G401.6 (cell line): ENCODE measurements around the gene TSC22D2.
A peak's percentile ranks its signal among the peaks of the same experiment; 100 is the strongest.

ENCODE experiments used
- FAIRE-seq: peaks from 2 replicates; lab custom pipeline; 2012; peaks lifted over from hg19 to GRCh38; lab: Jason Lieb, UNC

TSC22D2 gene

GRCh38 chr3:150385296-150386242 lies 22.5 kb upstream of the TSC22D2 start:
- no peak for FAIRE-seq

DNA sequence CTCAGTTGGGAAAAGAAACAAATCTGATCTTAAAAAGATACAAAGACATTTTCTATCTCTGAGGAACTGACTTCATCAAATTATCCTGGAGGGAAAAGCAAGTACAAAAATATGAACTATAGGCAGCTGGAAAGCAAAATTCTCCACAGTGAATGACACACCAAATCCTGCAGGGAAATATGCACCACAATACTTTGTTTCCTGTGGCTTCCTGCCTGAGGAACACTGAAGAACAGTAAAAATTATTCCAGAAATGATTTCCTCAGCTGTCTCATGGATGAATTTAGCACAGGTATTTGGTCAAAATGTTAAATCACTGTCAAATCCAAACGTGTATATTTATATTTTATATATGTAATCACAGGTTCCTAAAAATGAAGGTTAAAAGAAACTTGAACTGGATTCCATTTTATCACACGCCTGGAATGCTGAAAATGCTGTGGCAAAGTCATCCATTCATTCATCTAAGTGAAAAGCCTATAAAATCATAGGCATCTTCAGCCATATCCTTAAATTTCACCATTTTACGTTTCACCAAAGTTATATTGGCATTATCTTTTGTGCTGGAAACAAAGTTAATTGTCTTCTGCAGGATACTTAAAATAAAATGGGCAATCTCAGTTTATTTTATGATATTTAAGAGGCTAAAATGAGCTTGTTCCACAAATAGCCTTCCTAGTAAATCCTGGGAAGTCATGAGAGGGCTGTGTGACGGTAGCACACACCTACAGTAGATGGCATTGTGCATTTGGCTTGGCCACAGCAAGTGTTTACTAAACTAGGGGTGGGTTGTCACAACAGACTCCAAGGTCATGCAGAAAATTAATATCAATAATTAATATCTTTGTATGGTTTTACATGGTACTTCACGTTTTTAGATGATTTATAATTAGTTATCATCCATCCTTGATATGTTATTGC lies 19.3 kb upstream of the TSC22D2 start:
- FAIRE-seq: no peak

DNA sequence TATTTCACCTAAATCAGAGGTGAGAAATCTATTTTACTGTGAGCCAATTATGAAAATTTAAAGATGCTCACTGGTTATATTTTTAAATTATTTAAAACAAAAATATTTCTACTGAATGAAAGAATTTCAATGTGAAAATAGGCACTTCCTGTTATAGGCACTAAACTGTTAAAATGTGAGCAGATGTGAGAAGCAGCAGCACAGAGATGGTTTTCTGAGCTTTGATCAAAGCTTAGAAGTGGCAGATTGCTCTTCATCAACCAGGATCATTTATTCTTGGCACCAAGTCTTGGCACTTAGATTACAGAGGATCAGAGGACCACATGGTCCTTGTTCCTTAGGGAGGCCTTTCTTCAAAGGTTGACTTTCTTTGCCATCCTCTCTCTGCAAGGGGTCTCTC lies 18.0 kb upstream of the TSC22D2 start:
- FAIRE-seq: no peak

DNA sequence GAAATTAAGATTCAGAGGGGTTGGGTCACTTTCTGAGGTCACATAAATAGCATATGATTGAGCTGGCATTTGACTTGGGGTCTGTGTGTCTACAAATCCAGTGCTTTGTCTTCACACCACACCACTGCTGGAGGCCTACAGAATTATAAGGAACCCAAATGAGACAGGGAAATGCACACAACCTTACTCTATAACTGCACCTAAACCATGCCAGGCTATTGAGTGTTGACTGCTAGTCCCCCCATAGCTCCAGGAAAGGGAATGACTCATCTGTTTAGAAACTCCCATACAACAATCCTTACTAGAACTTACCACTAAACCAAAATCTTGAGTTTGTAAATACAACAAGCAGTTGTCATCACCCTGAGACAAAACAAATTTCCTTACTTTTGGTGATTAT lies 16.9 kb upstream of the TSC22D2 start:
- no peak for FAIRE-seq

DNA sequence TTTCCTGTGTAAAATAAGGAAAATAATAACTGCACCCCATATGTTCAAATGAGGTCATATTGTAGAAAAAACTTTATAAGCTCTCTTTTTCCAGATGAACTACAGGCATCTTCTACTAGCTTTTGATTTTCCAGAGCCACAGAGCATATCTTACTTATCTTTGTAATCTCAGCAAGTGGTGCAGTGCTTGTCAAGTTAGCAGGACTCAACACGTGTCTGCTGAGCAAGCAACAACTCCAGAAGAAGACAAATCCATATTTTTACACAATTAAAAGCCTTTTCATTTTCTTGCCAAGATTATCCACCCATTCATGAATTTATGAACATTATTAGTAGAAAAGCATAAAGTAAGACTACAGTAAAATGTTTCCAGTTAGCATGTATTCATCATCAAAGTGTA lies 14.4 kb upstream of the TSC22D2 start:
- no peak for FAIRE-seq

GRCh38 chr3:150394606-150395005 lies 13.5 kb upstream of the TSC22D2 start:
- FAIRE-seq: no peak

- no peak for FAIRE-seq
Observed at GRCh38 chr3:150396491-150396890, 11.6 kb upstream of the TSC22D2 start.

- no peak for FAIRE-seq
Observed at GRCh38 chr3:150396956-150397550, 11.0 kb upstream of the TSC22D2 start.

DNA sequence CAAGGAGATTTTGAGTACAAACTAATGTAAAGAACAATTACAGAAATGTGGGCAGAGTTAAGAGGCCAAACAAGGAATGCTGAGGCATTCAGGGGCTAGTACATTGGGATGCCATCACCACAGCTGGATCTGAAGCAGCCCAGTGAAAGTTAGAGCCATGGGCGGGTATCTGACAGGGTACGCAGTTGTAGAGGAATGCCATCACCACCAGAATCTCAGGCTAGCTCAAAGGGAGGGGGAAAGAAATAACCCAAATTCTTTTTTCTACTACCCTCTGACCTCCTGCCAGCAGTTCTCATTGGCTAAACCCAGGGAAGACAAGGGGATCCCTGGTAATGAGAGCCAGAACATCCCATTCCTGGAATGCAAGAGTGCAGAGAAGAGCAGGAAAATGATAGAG lies 9.0 kb upstream of the TSC22D2 start:
- FAIRE-seq: no peak

GRCh38 chr3:150401285-150401684 lies 6.8 kb upstream of the TSC22D2 start:
- FAIRE-seq: no peak

GRCh38 chr3:150402217-150402616 lies 5.9 kb upstream of the TSC22D2 start:
- FAIRE-seq: no peak

DNA sequence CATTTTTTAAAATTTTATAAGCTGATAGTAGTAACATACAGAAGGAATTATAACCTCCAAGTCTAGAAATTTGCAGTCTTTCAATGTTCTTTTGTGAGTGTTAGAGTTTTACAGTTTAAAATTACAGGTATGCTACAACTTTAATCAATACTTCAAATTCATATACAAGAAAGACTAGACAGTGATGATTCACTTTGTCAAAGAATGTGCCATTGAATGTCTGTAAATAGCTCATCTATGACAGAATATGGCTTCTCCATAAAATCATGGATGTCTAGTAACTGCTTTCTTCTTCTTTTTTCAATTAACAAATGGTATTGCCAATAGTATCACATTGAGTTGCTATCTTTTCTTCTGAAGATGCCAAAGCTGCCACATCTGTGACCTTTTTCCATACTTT lies 4.1 kb upstream of the TSC22D2 start:
- FAIRE-seq: no peak

- FAIRE-seq: no peak
Observed at GRCh38 chr3:150407051-150407807, 869 bp upstream of the TSC22D2 start.

DNA sequence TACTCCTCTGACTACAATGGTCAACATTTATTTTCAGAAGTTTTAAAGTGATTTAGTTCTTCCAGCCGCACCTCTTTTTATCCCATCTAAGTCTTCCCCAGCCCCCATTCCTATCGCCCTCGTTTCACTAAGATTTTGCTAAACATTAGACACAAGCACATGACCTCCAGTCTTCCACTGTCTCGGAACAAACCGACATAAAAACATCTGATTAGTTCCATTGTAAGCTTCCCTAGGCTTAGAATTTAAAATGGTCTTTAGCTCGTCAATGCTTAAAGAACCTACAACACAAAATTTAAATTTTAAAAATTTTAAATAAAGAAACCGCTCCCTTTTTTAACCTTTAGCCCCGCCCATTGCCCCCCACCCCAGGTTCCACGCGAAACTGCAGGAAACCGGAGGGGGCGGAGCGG lies 284 bp upstream of the TSC22D2 start:
- peak; percentile 78 for FAIRE-seq

DNA sequence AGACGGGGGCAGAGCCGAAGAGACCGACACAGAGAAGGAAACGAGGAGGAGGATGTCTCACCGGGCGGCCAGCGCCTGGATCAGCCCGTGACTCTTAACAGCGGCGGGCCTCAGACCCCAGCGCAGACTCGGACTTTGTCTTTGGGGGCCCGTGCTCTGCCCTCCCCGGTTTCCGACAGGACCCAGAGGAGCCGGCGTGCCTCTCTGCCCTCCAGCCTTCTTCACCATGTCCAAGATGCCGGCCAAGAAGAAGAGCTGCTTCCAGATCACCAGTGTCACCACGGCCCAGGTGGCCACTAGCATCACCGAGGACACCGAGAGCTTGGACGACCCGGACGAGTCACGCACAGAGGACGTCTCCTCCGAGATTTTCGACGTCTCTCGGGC lies 1.0 kb downstream of the TSC22D2 start:
- FAIRE-seq: no peak

GRCh38 chr3:150409512-150410310 lies 1.6 kb downstream of the TSC22D2 start:
- FAIRE-seq: no peak

- FAIRE-seq: no peak
Observed at GRCh38 chr3:150410311-150411105, 2.4 kb downstream of the TSC22D2 start.

DNA sequence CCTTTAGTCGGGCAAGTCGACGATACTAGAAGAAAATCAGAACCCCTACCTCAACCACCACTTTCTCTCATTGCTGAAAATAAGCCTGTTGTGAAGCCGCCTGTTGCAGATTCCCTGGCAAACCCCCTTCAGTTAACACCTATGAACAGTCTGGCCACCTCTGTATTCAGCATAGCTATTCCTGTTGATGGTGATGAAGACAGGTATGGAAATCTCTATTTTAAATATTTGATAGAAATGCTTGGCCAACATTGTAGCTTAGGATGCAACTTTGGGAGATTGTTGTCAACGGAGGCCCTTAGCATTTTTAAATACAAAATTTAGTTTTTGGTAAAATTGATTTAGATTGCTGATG lies 3.0 kb downstream of the TSC22D2 start:
- FAIRE-seq: no peak

DNA sequence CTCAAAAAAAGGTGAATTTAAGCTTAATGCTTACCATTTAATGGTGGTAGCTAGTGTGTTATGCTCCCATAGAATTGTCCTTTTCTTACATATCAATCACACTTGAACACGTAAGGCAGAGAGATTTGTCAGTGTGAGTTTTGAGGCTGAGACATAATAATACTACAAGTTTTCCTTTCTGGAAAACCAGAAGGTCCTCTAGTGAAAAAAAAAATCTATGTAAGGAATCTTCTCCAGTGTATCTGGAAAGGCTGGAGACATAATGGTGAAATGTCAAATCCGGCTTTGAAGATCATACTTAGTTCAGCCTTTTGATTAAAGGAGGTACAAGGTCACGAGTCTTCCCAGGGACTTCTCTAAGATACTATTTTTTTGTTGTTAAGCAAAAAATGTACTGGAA lies 3.4 kb downstream of the TSC22D2 start:
- FAIRE-seq: no peak

DNA sequence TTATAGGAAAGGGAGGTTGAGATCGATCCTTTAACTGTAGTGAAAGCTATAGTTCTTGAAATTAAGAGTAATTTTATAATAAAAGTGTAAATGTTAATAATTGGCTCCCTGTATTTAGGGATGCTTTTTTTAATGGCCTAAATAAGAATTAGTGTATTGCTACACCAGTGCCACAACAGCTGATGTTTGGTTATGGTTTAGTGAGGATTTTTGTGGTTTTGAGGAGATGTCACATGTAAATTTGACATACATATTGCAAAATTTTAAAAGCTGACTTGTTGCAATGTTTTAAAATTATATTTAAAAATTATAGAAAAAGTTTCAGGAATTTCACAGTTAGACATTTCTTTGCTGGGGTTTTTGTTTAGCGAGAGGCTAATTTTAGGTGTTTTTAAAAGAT lies 3.9 kb downstream of the TSC22D2 start:
- no peak for FAIRE-seq
